Fibroblast of villous mesenchyme (primary cell): Measurements from ENCODE around the gene PHLPP1. TPM values are rescaled to one million over a fixed set of nuclear protein-coding genes. Genes with fewer than 3 reads are reported as not detected.

Experiments
- DNase-seq: peaks from one replicate; pipeline ENCODE4 v3.0.0-alpha.2; 2010; ENCODE audit warnings: low read depth
- H3K4me3 ChIP-seq: 2 replicates; pipeline ENCODE4 v1.5.1; 2011; ENCODE audit warnings: low read depth, mild to moderate bottlenecking, low read length
- CTCF ChIP-seq: IDR thresholded peaks from 2 replicates; pipeline ENCODE4 v1.5.1; 2012; ENCODE audit warnings: low read depth, mild to moderate bottlenecking, low read length; ENCODE audit not compliant: insufficient read depth
- total RNA-seq: library from RNA; depleted of rRNA; stranded (reverse); fragments of >200 nt; gene quantifications from 2 replicates; pipeline ENCODE4 v1.2.3, GENCODE V29; 2012

The PHLPP1 gene
- total RNA-seq, 1 donor: 4.7 TPM

- DNase-seq: no peak
- no peak for TF ChIP-seq CTCF
- H3K4me3 ChIP-seq: no peak overlapping the region
These were observed 3.6 kb upstream of the PHLPP1 start for GRCh38 chr18:62711781-62712180.

GRCh38 chr18:62713651-62714247, 1.6 kb upstream of the PHLPP1 start:
- H3K4me3 ChIP-seq: no peak overlapping the region
- DNase-seq: peak; percentile 61
- no peak for TF ChIP-seq CTCF

GRCh38 chr18:62714671-62715435, 488 bp upstream of the PHLPP1 start:
- peak; percentile 75 for TF ChIP-seq CTCF
- H3K4me3 ChIP-seq: peak overlapping the region; percentile 79
- DNase-seq: peak; percentile 100

GRCh38 chr18:62715759-62716615, 646 bp downstream of the PHLPP1 start:
- peak; percentile 55 for DNase-seq
- peak overlapping the region; percentile 79 for H3K4me3 ChIP-seq
- no peak for TF ChIP-seq CTCF

GRCh38 chr18:62716619-62717168, 1.4 kb downstream of the PHLPP1 start:
- TF ChIP-seq CTCF: peak; percentile 13
- H3K4me3 ChIP-seq: peak overlapping the region; percentile 79
- peak; percentile 42 for DNase-seq

GRCh38 chr18:62717169-62717924, 2.0 kb downstream of the PHLPP1 start:
- DNase-seq: peak; percentile 77
- no peak for TF ChIP-seq CTCF

More at GRCh38 chr18:62717169-62717924, 2.0 kb downstream of the PHLPP1 start:
- peak overlapping the region; percentile 79 for H3K4me3 ChIP-seq
